Lower leg skin (tissue), 3 donors: ENCODE data around the gene EPHB3.

Experiments used
- POLR2A ChIP-seq, 2 donors: fragments of 450-650 bp; IDR thresholded peaks; one replicate each; pipeline ENCODE4 v1.6.1; 2016 to 2017; ENCODE audit warnings: antibody characterized with exemption in 2 of 2, mild to moderate bottlenecking in 1 of 2, moderate library complexity in 1 of 2
- TF ChIP-seq, protein P1 (sequence below), 3 donors: fragments of 450-650 bp; IDR thresholded peaks; one replicate each; pipeline ENCODE4 v1.5.1; 2016; ENCODE audit warnings: antibody characterized with exemption in 3 of 3, mild to moderate bottlenecking in 3 of 3, moderate library complexity in 2 of 3

DNA sequence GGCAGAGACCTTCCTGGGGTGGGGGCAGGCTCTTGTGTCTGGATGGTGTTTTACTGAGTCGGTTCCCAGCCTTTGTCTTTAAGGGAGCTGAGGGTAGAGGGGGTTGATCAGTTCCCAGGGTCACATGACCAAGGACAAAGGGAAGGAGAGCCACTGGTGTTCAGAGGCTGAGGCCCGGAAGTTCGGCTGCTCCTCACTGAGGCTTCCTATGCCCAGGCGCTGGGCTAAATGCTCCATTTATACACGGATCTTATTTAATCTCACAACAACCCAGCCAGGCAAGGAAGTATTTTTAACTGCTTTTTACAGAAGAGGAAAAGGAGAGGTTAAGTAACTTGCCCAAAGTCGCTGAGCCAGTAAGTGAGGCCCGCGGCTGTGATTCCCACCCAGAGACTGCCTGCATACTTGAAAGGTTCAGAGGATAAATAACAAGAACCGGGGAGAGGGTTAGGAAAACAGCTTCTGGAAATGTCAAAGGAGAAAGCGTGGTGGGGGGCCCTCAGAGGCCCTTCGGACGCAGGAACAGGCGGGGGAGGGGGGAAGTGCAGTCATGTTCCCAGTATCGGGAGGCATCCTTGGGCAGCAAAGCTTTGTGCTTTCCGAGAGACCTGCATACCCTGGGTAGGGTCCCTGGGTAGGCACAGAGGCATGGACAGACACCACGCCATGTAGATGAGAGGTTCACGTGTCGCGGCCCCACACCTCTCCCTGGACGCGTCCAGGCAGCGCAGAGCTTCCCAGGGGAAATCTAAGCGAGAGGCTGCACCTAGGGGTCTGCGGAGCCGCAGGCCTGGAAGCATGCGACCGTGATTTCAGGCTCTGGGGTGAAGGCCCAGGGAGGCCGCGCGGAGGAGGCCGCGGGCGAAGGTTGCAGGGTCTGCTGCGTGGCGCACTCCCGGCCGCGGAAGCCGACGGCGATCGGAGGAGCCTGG, 21.3 kb downstream of the EPHB3 start:
- TF ChIP-seq, protein P1, sequence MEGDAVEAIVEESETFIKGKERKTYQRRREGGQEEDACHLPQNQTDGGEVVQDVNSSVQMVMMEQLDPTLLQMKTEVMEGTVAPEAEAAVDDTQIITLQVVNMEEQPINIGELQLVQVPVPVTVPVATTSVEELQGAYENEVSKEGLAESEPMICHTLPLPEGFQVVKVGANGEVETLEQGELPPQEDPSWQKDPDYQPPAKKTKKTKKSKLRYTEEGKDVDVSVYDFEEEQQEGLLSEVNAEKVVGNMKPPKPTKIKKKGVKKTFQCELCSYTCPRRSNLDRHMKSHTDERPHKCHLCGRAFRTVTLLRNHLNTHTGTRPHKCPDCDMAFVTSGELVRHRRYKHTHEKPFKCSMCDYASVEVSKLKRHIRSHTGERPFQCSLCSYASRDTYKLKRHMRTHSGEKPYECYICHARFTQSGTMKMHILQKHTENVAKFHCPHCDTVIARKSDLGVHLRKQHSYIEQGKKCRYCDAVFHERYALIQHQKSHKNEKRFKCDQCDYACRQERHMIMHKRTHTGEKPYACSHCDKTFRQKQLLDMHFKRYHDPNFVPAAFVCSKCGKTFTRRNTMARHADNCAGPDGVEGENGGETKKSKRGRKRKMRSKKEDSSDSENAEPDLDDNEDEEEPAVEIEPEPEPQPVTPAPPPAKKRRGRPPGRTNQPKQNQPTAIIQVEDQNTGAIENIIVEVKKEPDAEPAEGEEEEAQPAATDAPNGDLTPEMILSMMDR (IDR thresholded peaks at IDR 0.05) = no peak
- no peak for TF ChIP-seq POLR2A (IDR thresholded peaks at IDR 0.05)
